Activated naive CD4-positive, alpha-beta T cell treated with anti-CD3 and anti-CD28 coated beads, Interleukin-2, amount 50 U/mL, for 16 hours (primary cell): ENCODE measurements around the gene HOXA13.

Experiments used
- DNase-seq: peaks from one replicate; pipeline ENCODE4 v3.0.0-alpha.2; 2020

HOXA13 gene

DNA sequence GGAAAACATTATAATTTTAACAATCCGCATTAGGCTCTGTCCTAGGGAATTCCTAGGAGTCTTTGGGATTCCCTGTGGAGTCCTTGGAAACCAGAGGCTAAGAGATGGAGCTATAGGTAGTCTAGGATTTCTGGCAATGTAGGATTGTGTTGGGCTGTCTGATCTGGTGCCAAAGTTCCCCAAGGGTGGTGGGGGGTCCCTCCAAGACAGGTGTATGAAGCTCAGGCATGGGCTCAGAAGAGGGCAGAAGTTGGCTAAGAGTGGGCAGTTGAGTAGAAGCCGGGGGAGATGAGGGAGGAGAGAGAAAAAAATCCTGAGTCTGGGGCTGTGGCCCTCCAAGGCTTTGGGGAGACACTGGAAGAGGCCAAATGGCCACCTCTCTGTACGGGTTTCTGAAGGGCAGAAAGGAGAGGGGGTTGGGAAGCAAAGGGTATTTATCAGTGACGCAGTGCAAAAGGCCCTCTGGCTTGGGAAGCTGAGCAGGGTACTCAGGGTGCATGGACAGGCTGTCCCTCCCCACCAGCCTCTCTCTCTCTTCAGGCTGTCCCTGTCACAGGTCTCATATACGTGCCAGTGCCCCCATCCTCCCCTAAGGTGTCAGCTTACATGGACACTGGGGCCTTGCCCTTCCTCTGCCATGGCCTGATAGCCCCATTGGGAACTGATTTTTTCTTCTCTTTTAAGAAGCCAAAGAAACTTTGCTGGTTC, 53.2 kb downstream of the HOXA13 start:
- DNase-seq: no peak

- no peak for DNase-seq
These were observed 53.9 kb downstream of the HOXA13 start for GRCh38 chr7:27145914-27146412.

DNA sequence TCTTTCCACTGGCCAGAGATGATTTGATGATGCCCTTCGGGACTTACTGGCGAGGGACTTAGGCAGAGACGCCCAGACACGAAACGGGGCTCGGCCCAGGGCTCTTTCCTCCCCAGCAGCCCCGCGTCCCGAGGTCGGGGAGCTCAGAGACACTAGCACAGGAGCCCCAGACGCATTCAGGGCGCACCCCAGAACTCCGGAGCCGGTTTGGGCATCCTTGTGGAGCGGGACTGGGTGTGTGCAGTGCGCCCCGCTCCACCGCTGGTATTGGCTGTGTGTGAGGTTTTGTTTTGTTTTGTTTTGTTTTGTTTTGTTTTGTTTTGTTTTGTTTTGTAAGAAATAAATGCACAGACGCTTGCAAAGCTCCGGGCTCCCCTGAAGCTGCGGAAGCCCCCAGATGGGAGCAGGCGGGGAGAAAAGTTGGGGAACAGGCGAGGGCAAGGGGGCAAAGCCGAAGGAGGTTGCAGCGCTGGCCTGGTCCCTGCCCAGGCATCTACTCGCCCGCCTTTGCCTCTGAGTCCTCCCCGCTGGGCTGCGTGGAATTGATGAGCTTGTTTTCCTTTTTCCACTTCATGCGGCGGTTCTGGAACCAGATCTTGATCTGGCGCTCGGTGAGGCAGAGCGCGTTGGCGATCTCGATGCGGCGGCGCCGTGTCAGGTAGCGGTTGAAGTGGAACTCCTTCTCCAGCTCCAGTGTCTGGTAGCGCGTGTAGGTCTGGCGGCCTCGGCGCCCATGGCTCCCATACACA, 54.6 kb downstream of the HOXA13 start:
- no peak for DNase-seq

DNA sequence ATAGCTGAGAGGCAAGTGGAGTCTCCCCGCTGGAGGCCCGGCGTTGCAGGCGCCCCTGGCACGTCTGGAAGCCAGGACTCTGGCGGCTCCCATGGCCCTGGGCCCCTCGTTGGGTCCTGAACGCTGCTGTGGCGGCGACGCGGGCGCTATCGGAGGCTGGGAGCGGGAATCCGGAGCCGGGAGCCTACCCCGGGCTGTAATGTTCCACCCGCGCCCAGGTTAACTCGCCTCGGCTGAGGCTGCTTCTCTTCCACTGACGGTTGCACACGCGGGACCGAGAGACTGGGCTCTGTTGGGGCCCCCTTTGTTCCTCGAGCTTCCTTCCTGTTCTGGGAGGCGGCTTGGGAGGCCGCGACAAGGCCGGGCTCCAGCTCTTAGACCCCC, 55.1 kb downstream of the HOXA13 start:
- DNase-seq: no peak
